Left lung (tissue), 10 donors: ENCODE measurements around the gene TES. TPM values are rescaled to one million over a fixed set of nuclear protein-coding genes. Genes with fewer than 3 reads are reported as not detected.

Source experiments
- ATAC-seq: fragments of 200-7000 bp; cut with Tn5 transposase; one replicate; pipeline ENCODE4 v1.9.1; 2020; ENCODE audit warnings: moderate library complexity
- DNase-seq, 4 donors: peaks; one replicate each; pipeline ENCODE4 v3.0.0-alpha.2; 2013 to 2020
- H3K27ac ChIP-seq, 2 donors: fragments of 200-600 bp; sonication (generic) in 1 of 2; one replicate each; pipeline versions ENCODE4 v1.5.0 to v1.8.0; 2020 to 2021
- H3K27me3 ChIP-seq, 2 donors: fragments of 200-600 bp; sonication (generic) in 1 of 2; one replicate each; pipeline versions ENCODE4 v1.5.0 to v1.8.0; 2020 to 2021
- H3K36me3 ChIP-seq, 2 donors: fragments of 200-600 bp; sonication (generic) in 1 of 2; one replicate each; pipeline versions ENCODE4 v1.5.0 to v1.8.0; 2020 to 2021
- H3K4me1 ChIP-seq, 2 donors: fragments of 200-600 bp; one replicate each; pipeline ENCODE4 v1.8.0; 2021
- H3K4me3 ChIP-seq, 2 donors: fragments of 200-600 bp; sonication (generic) in 1 of 2; one replicate each; pipeline versions ENCODE4 v1.5.0 to v1.8.0; 2020 to 2021; ENCODE audit warnings: mild to moderate bottlenecking in 1 of 2
- H3K9me3 ChIP-seq, 2 donors: fragments of 200-600 bp; sonication (generic) in 1 of 2; one replicate each; pipeline versions ENCODE4 v1.5.0 to v1.8.0; 2020 to 2021
- CTCF ChIP-seq, 2 donors: fragments of 200-600 bp; sonication (generic) in 1 of 2; IDR thresholded peaks; one replicate each; pipeline versions ENCODE4 v1.5.0 to v1.8.0; 2021; ENCODE audit warnings: antibody characterized with exemption in 2 of 2
- intact Hi-C, 2 donors: fragments of 100-400 bp; cut with DNase I; formaldehyde crosslinking; loops; one replicate each; pipeline versions ENCODE4 v1.11.2 to v1.14.2; 2022
- polyA plus RNA-seq, 6 donors: library from polyadenylated mRNA; unstranded; fragments of 120-200 nt; gene quantifications; one replicate each; pipeline ENCODE4 v1.2.1, GENCODE V29; 2013; ENCODE audit not compliant: insufficient read length in 6 of 6
- total RNA-seq, 2 donors: library from RNA; stranded (reverse); fragmentation: NEBNext Ultra II Directional; extraction: Animal tissue kit (Norgen Biotek cat#: 25700); gene quantifications; one replicate each; pipeline ENCODE4 v1.2.1, GENCODE V29; 2021
- donor health status: DM: no; HTN: yes; CAD: no.
- donor health status: DM: no; HTN: no; CAD: no.

TES gene
- total and polyA plus RNA-seq, 8 donors: 56.6 to 113 (median 66.5) TPM

- no peaks in the 10 kb centered on the region for H3K27me3 ChIP-seq
- no peak for DNase-seq
- intact Hi-C loops: loop anchor here (5.0 to 10.0 kb wide), 3 partner anchors 59 to 631 kb away; no protein-coding TSS in a partner anchor
- no peaks in the 10 kb centered on the region for H3K36me3 ChIP-seq
- no peak for TF ChIP-seq CTCF (IDR thresholded peaks at IDR 0.05)
- no peak overlapping the region for H3K4me3 ChIP-seq
- H3K9me3 ChIP-seq: no peaks in the 10 kb centered on the region
- ATAC-seq: no peak
- H3K27ac ChIP-seq: no peak overlapping the region
- no peaks in the 10 kb centered on the region for H3K4me1 ChIP-seq
Measured at GRCh38 chr7:116176226-116176625, 34.1 kb upstream of the TES start.

DNA sequence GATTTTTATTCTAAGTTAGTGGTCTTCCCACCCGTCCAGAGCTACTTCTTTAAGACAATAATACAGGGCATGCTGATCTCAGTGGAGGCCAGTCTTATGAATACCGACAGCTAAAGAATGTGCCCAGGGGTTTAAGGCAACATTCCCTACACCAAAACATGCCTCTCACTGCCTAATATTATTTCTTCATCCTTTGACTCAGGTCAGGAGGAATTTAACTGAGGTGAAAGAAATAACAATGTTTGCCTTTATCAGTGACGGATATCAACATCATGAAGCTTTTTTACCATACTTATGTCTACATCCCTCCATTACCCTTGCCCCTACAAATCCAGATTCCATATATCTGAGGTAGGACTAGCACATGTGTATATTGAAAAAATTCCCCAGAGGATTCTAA, 33.3 kb upstream of the TES start:
- H3K27ac ChIP-seq: no peak overlapping the region
- DNase-seq (no peak), ATAC-seq (no peak)
- intact Hi-C loops: loop anchor here (5.0 to 10.0 kb wide), 3 partner anchors 58 to 630 kb away; no protein-coding TSS in a partner anchor
- H3K9me3 ChIP-seq: no peaks in the 10 kb centered on the region
- no peaks in the 10 kb centered on the region for H3K36me3 ChIP-seq
- no peaks in the 10 kb centered on the region for H3K27me3 ChIP-seq
- TF ChIP-seq CTCF (IDR thresholded peaks at IDR 0.05): no peak
- H3K4me1 ChIP-seq: no peaks in the 10 kb centered on the region
- no peak overlapping the region for H3K4me3 ChIP-seq

GRCh38 chr7:116180302-116180701, 30.0 kb upstream of the TES start:
- no peak overlapping the region for H3K4me3 ChIP-seq
- H3K27ac ChIP-seq: no peak overlapping the region
- peak; percentile 65 to 81 for TF ChIP-seq CTCF (IDR thresholded peaks at IDR 0.05)
- H3K9me3 ChIP-seq: peaks cover 0 to 9% of the 10 kb centered on the region in 2 donors
- intact Hi-C loops: loop anchor here in 1 of 2 donors (5.0 kb wide), 1 partner anchor 57 kb away; no protein-coding TSS in a partner anchor
- peak in 2 of 4 donors; percentile 31 to 52 for DNase-seq
- ATAC-seq: peak; percentile 90
- no peaks in the 10 kb centered on the region for H3K4me1 ChIP-seq
- H3K27me3 ChIP-seq: no peaks in the 10 kb centered on the region
- H3K36me3 ChIP-seq: no peaks in the 10 kb centered on the region

DNA sequence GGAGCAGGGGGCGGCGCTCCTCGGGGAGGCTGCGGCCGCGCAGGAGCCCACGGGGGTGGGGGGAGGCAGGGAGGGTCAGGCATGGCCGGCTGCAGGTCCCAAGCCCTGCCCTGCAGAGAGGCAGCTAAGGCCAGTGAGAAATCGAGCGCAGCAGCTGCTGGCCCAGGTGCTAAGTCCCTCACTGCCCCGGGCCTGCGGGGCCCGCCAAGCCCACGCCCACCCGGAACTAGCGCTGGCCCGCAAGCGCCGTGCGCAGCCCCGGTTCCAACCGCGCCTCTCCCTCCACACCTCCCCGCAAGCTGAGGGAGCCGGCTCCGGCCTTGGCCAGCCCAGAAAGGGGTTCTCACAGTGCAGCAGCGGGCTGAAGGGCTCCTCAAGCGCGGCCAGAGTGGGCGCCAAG, 28.3 kb upstream of the TES start:
- Histone ChIP-seq H3K4me3 (no peak overlapping the region), H3K4me1 (no peaks in the 10 kb centered on the region), H3K27me3 (no peaks in the 10 kb centered on the region), H3K36me3 (no peaks in the 10 kb centered on the region), H3K9me3 (peaks cover 0 to 9% of the 10 kb centered on the region in 2 donors), H3K27ac (no peak overlapping the region)
- TF ChIP-seq CTCF (IDR thresholded peaks at IDR 0.05): no peak
- DNase-seq (peak in 1 of 4 donors; percentile 61), ATAC-seq (no peak)
- intact Hi-C loops: loop anchor here in 1 of 2 donors (5.0 kb wide), 1 partner anchor 55 kb away; no protein-coding TSS in a partner anchor

DNA sequence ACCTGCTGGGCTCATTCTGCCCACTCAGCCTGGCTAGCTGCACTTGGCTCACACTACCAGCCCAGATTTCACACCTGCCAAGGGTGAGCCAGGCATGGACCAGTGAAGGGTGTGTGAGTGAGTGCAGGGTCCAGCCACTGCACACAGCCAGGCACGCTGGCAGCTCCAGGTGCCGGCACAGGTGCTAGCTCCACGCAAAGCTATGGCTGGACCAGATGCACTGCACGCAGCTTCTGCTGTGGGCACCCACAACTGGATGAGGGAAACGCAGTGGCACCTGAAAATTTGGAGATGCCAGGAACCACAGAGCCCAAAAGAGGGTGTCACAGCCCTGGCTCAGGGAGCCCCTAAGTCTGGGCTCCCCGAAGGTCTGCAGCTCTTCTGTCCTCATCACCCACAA, 24.9 kb upstream of the TES start:
- no peak overlapping the region for H3K4me3 ChIP-seq
- H3K4me1 ChIP-seq: no peaks in the 10 kb centered on the region
- DNase-seq (peak in 1 of 4 donors; percentile 50), ATAC-seq (no peak)
- intact Hi-C loops: no loop called here
- no peak overlapping the region for H3K27ac ChIP-seq
- H3K9me3 ChIP-seq: peaks cover 0 to 15% of the 10 kb centered on the region in 2 donors
- no peaks in the 10 kb centered on the region for H3K36me3 ChIP-seq
- TF ChIP-seq CTCF (IDR thresholded peaks at IDR 0.05): no peak
- H3K27me3 ChIP-seq: no peaks in the 10 kb centered on the region
